Measurements from ENCODE around the gene SYNE4. TPM values are rescaled to one million over a fixed set of nuclear protein-coding genes. Genes with fewer than 3 reads are reported as not detected.

The SYNE4 gene
- total and polyA plus RNA-seq, 9 of the 15 experiments (the other 6 are each of a cell fraction or from before 2014, with no cell fraction given): 0.03 to 0.65 (median 0.29) TPM

- no peak for TF ChIP-seq CBX8 (IDR thresholded peaks at IDR 0.05; ENCODE audit: borderline replicate concordance, extremely low read depth, low read depth, low read length, poor library complexity, severe bottlenecking)
- TF ChIP-seq ZNF699 (CRISPR knock-in tag; IDR thresholded peaks at IDR 0.05; ENCODE audit: insufficient replicate concordance): no peak
- peak; percentile 71; the same call in 1 of the 2 replicates for TF ChIP-seq TRIM28 (IDR thresholded peaks at IDR 0.05)
- no peak for TF ChIP-seq FOXK2 (conservative IDR thresholded peaks at IDR 0.05 in 1 of 2, IDR thresholded peaks at IDR 0.05 in 1 of 2; ENCODE audit: low read depth in 2 of 2)
- peak; percentile 76 for TF ChIP-seq RBM25 (IDR thresholded peaks at IDR 0.05; ENCODE audit: low read depth, low read length, severe bottlenecking)
- TF ChIP-seq CBX1 (IDR thresholded peaks at IDR 0.05; ENCODE audit: low read depth): 0 out of 2 replicates have a peak, but pooled peaks have one; percentile 34
- TF ChIP-seq SMARCA5 (IDR thresholded peaks at IDR 0.05): peak; percentile 17; the same call in 1 of the 2 replicates
- peak in 1 of 2 experiments; percentile 70; a peak in 1 of 3 replicates for TF ChIP-seq CBX3 (IDR thresholded peaks at IDR 0.05; ENCODE audit: borderline replicate concordance in 1 of 2, low read length in 2 of 2)
- peak; percentile 52 to 56; a peak in 3 of 4 replicates for TF ChIP-seq KDM1A (IDR thresholded peaks at IDR 0.05)
- 0 out of 2 replicates have a peak, but pooled peaks have one; percentile 31 for TF ChIP-seq ADNP (tag; IDR thresholded peaks at IDR 0.05)
- TF ChIP-seq BCOR (IDR thresholded peaks at IDR 0.05): peak; percentile 88
- TF ChIP-seq ZNF589 (CRISPR knock-in tag; IDR thresholded peaks at IDR 0.05; ENCODE audit: low read depth): no peak
- TF ChIP-seq ILK (tag; IDR thresholded peaks at IDR 0.05; ENCODE audit: borderline replicate concordance, low read depth): no peak
- ChIA-PET POLR2A (no interaction called here), CTCF (ENCODE audit: low intra/inter-chr PET ratio) (no interaction called here)
- no peak overlapping the region for H2AFZ ChIP-seq (ENCODE audit: low read depth, low read length)
- ATAC-seq (no peak), FAIRE-seq (no peak), DNase-seq (ENCODE audit: extremely low read depth in 1 of 4, low spot score in 3 of 4) (no peak)
- peaks cover 0 to 14% of the 10 kb centered on the region in 2 experiments; a peak in 2 of 5 replicates for H3K4me1 ChIP-seq (replicated peaks in 1 of 2; ENCODE audit: control insufficient read depth in 2 of 2, insufficient read depth in 2 of 2, low read length in 2 of 2)
- no TSS peak for BruUV-seq (replicated peaks)
- H3K9me1 ChIP-seq (ENCODE audit: control insufficient read depth, insufficient read depth, low read length): no peaks in the 10 kb centered on the region
- peaks cover 3% of the 10 kb centered on the region for H3K9me3 ChIP-seq (replicated peaks; ENCODE audit: control insufficient read depth, insufficient read depth, low read depth, low read length)
- H3K4me2 ChIP-seq (ENCODE audit: insufficient read depth, low read length): no peak overlapping the region
- intact Hi-C loops (cut with micrococcal nuclease): no loop called here
- H3K4me3 ChIP-seq: no peak overlapping the region
- H3K9ac ChIP-seq (ENCODE audit: insufficient read depth in 1 of 2, low read depth in 2 of 2, low read length in 2 of 2): no peak overlapping the region
- H3K79me2 ChIP-seq (ENCODE audit: control insufficient read depth, insufficient read depth, low read length): no peaks in the 10 kb centered on the region
- H3K27me3 ChIP-seq (ENCODE audit: control insufficient read depth in 2 of 2, insufficient read depth in 2 of 2, low read length in 2 of 2): peaks cover 10 to 25% of the 10 kb centered on the region in 2 experiments; a peak in 4 of 5 replicates
- in situ Hi-C loops (cut with MboI): no loop called here
- H3K27ac ChIP-seq (ENCODE audit: extremely low read depth, low read depth, low read length): no peak overlapping the region
- H4K20me1 ChIP-seq (replicated peaks; ENCODE audit: control insufficient read depth, insufficient read depth, low read length): no peaks in the 10 kb centered on the region
- WGBS (ENCODE audit: insufficient coverage, low coverage, missing lambda C conversion rate): 3% methylated on average over 2 of the region's 3 CpGs
- no peaks in the 10 kb centered on the region for H3K36me3 ChIP-seq (ENCODE audit: control insufficient read depth, insufficient read depth, low read length)
Observed at GRCh38 chr19:35988824-35989223, 19.8 kb downstream of the SYNE4 start.

Measured in K562 (cell line).